DND-41 (cell line): ENCODE data around the gene EXOC3L4.

Experiments
- CTCF ChIP-seq: IDR thresholded peaks from 2 replicates; pipeline ENCODE4 v1.5.1; 2012; ENCODE audit warnings: borderline replicate concordance, low read length, moderate library complexity, mild to moderate bottlenecking; ENCODE audit not compliant: poor library complexity, severe bottlenecking; ENCODE audit errors: extremely low read depth
- EZH2 ChIP-seq: IDR thresholded peaks from 3 replicates; pipeline ENCODE4 v1.6.1; 2012; ENCODE audit warnings: borderline replicate concordance, low read depth, mild to moderate bottlenecking, moderate library complexity, low read length, inconsistent platforms; ENCODE audit not compliant: severe bottlenecking

DNA sequence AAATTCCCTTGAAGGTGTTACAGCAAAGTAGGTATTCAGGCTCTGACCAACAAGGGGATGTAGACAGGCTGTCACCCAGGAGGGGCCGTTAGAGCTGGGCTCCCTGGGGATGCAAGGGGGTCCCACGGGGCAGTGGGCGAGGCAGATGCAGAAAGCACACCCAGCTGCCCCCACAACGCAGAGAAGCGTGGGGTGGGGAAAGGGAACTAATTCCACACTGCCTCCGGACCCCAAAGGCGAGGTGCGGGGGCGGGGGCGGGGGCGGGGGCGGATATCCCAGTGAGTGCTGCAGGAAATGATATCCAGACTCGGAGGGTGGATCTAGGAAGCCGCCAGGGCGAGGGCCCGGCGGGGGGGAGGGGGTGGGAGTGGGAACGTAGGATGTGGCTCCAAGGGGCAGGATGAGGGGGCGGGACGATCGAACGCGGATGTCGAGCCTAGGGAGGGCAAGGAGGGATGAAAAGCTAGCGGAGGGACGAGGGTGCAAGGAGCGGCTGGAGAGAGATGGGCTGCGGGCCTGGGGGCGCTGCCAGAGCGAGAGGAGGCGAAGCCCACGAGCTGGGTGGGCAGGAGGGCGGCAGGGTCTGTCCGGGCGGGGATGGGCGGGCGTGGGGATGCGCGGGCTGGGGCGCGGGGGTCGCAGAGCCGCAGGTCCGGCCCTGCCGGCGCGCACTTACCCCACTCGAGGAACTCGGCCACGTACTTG, 38.0 kb upstream of the EXOC3L4 start:
- TF ChIP-seq CTCF (no peak), EZH2 (no peak)
